Thyroid gland (tissue), 4 donors: ENCODE measurements around the gene ECHS1.

Experiments
- CTCF ChIP-seq, 6 experiments: fragments of 200-600 bp in 3 of 6; fragments of 450-650 bp in 3 of 6; sonication (generic) in 3 of 6; IDR thresholded peaks; one replicate each; pipeline ENCODE4 v1.5.1; 2016 to 2019; ENCODE audit warnings: antibody characterized with exemption in 6 of 6, mild to moderate bottlenecking in 2 of 6, inconsistent platforms in 1 of 6, moderate library complexity in 1 of 6
- POLR2A ChIP-seq, 2 donors: fragments of 450-650 bp; IDR thresholded peaks; one replicate each; pipeline ENCODE4 v1.6.1; 2017; ENCODE audit warnings: antibody characterized with exemption in 2 of 2, mild to moderate bottlenecking in 2 of 2, moderate library complexity in 1 of 2

GRCh38 chr10:133384071-133384470, 10.9 kb upstream of the ECHS1 start:
- TF ChIP-seq CTCF (IDR thresholded peaks at IDR 0.05), result no peak
- TF ChIP-seq POLR2A (IDR thresholded peaks at IDR 0.05), result no peak
